IMR-90 (cell line): ENCODE data around the gene LMO4. TPM values are rescaled to one million over a fixed set of nuclear protein-coding genes. Genes with fewer than 3 reads are reported as not detected.

Source experiments
- ATAC-seq: fragments of 200-7000 bp; cut with Tn5 transposase; 2 replicates; pipeline ENCODE4 v1.9.1; 2020; ENCODE audit warnings: low read depth, mild to moderate bottlenecking, moderate library complexity
- BruUV-seq: library from RNA; stranded (reverse); fragments of 400-500 nt; replicated peaks from 2 replicates; lab custom pipeline; 2021; lab: Mats Ljungman, UMichigan
- CTCF ChIA-PET: fragments of 300-600 bp; formaldehyde crosslinking; extraction: SDS; loops from one replicate; lab custom pipeline; 2021; ENCODE audit warnings: antibody characterized with exemption; lab: Yijun Ruan, JAX
- POLR2A ChIA-PET: fragments of 300-600 bp; sonication (Branson Sonifier 250); formaldehyde crosslinking; loops from one replicate; lab custom pipeline; 2022; ENCODE audit warnings: antibody characterized with exemption; ENCODE audit not compliant: unreplicated experiment; lab: Charles Lee
- DNase-seq: peaks from one replicate; pipeline ENCODE4 v3.0.0; 2013
- H2AFZ ChIP-seq: replicated peaks from 2 replicates; pipeline ENCODE3; 2013; ENCODE audit warnings: low read length, mild to moderate bottlenecking; ENCODE audit not compliant: poor library complexity
- H2AK5ac ChIP-seq: 2 replicates; pipeline ENCODE4 v1.6.1; 2013; ENCODE audit warnings: low read depth, low read length, inconsistent platforms
- H2AK9ac ChIP-seq: replicated peaks from 2 replicates; pipeline ENCODE3; 2013; ENCODE audit warnings: mild to moderate bottlenecking, low read depth, low read length, moderate library complexity; ENCODE audit not compliant: poor library complexity
- H2BK120ac ChIP-seq: 2 replicates; pipeline ENCODE4 v1.6.1; 2013; ENCODE audit warnings: low read depth, low read length, inconsistent platforms
- H2BK15ac ChIP-seq: 3 replicates; pipeline ENCODE4 v1.6.1; 2013; ENCODE audit warnings: low read depth, low read length, inconsistent platforms
- H2BK20ac ChIP-seq: 2 replicates; pipeline ENCODE4 v1.6.1; 2013; ENCODE audit warnings: low read depth, mild to moderate bottlenecking, inconsistent platforms, low read length, moderate library complexity
- H2BK5ac ChIP-seq: 2 replicates; pipeline ENCODE4 v1.6.1; 2013; ENCODE audit warnings: mild to moderate bottlenecking, low read depth, low read length, inconsistent platforms; ENCODE audit not compliant: poor library complexity, severe bottlenecking
- H3K14ac ChIP-seq: replicated peaks from 2 replicates; pipeline ENCODE4 v1.6.1; 2013; ENCODE audit warnings: low read depth, low read length, inconsistent platforms
- H3K18ac ChIP-seq: 2 replicates; pipeline ENCODE4 v1.6.1; 2013; ENCODE audit warnings: low read depth, low read length, control low read depth
- H3K23ac ChIP-seq: 2 replicates; pipeline ENCODE4 v1.6.1; 2013; ENCODE audit warnings: low read depth, low read length, inconsistent platforms
- H3K27ac ChIP-seq: 2 replicates; pipeline ENCODE4 v1.5.1; 2013; ENCODE audit warnings: mild to moderate bottlenecking, control low read depth, low read length; ENCODE audit not compliant: insufficient read depth
- H3K27me3 ChIP-seq: 2 replicates; pipeline ENCODE4 v1.6.1; 2013; ENCODE audit warnings: low read length; ENCODE audit not compliant: control insufficient read depth, insufficient read depth
- H3K36me3 ChIP-seq: 2 replicates; pipeline ENCODE4 v1.6.1; 2013; ENCODE audit warnings: low read length, mixed read lengths; ENCODE audit not compliant: control insufficient read depth, insufficient read depth
- H3K4ac ChIP-seq: 2 replicates; pipeline ENCODE4 v1.6.1; 2013; ENCODE audit warnings: low read depth, low read length, inconsistent platforms
- H3K4me1 ChIP-seq: 2 replicates; pipeline ENCODE4 v1.6.1; 2013; ENCODE audit warnings: low read length, mixed read lengths; ENCODE audit not compliant: control insufficient read depth, insufficient read depth
- H3K4me2 ChIP-seq: 2 replicates; pipeline ENCODE4 v1.6.1; 2013; ENCODE audit warnings: low read depth, mild to moderate bottlenecking, control low read depth, low read length, moderate library complexity
- H3K4me3 ChIP-seq: 2 replicates; pipeline ENCODE4 v1.5.1; 2013; ENCODE audit warnings: low read depth, mild to moderate bottlenecking, control low read depth, low read length, moderate library complexity; ENCODE audit not compliant: insufficient read depth
- H3K56ac ChIP-seq: 2 replicates; pipeline ENCODE4 v1.6.1; 2013; ENCODE audit warnings: low read length, inconsistent platforms; ENCODE audit not compliant: insufficient read depth; ENCODE audit errors: extremely low read depth
- H3K79me1 ChIP-seq, 2 experiments: 2 replicates each; pipeline ENCODE4 v1.6.1; 2013; ENCODE audit warnings: low read length in 2 of 2, inconsistent platforms in 1 of 2, low read depth in 1 of 2
- H3K9ac ChIP-seq: 2 replicates; pipeline ENCODE4 v1.6.1; 2013; ENCODE audit warnings: low read depth, low read length, control low read depth
- H3K9me1 ChIP-seq: 2 replicates; pipeline ENCODE4 v1.6.1; 2013; ENCODE audit warnings: low read length, inconsistent platforms; ENCODE audit not compliant: insufficient read depth
- H3K9me3 ChIP-seq: 2 replicates; pipeline ENCODE4 v1.6.1; 2013; ENCODE audit warnings: low read length; ENCODE audit not compliant: control insufficient read depth, insufficient read depth
- H4K20me1 ChIP-seq: 2 replicates; pipeline ENCODE4 v1.6.1; 2013; ENCODE audit warnings: low read length, inconsistent platforms; ENCODE audit not compliant: insufficient read depth
- H4K5ac ChIP-seq: 2 replicates; pipeline ENCODE4 v1.6.1; 2013; ENCODE audit warnings: mild to moderate bottlenecking, low read depth, low read length, control low read depth
- H4K8ac ChIP-seq, 2 experiments: 2 replicates each; pipeline ENCODE4 v1.6.1; 2013; ENCODE audit warnings: low read depth in 2 of 2, low read length in 2 of 2, control low read depth in 1 of 2, inconsistent platforms in 1 of 2
- H4K91ac ChIP-seq: 2 replicates; pipeline ENCODE4 v1.6.1; 2013; ENCODE audit warnings: low read depth, low read length, inconsistent platforms; ENCODE audit not compliant: insufficient read depth
- BHLHE40 ChIP-seq: fragments of 150-350 bp; IDR thresholded peaks from 2 replicates; pipeline ENCODE4 v1.6.1; 2016; ENCODE audit warnings: mild to moderate bottlenecking, low read depth, low read length
- FOS ChIP-seq: fragments of 150-350 bp; IDR thresholded peaks from 2 replicates; pipeline ENCODE4 v1.6.1; 2016; ENCODE audit warnings: low read depth, low read length
- RFX5 ChIP-seq: IDR thresholded peaks from 2 replicates; pipeline ENCODE4 v1.8.0; 2012; ENCODE audit warnings: low read depth, mild to moderate bottlenecking, low read length, moderate library complexity
- SMC3 ChIP-seq: fragments of 150-350 bp; IDR thresholded peaks from 2 replicates; pipeline ENCODE4 v1.6.1; 2016; ENCODE audit warnings: low read depth, mild to moderate bottlenecking, antibody characterized with exemption, low read length, moderate library complexity
- dilution Hi-C: fragments of 300-500 bp; cut with HindIII; formaldehyde crosslinking; loops from one replicate; pipeline ENCODE4 v1.14.3; 2018; ENCODE audit warnings: low sequenced_read_pairs; ENCODE audit not compliant: unreplicated experiment
- in situ Hi-C: fragments of 300-500 bp; cut with MboI; formaldehyde crosslinking; loops from 3 replicates; pipeline ENCODE4 v1.14.3; 2019; ENCODE audit warnings: low sequenced_read_pairs, inconsistent platforms, mixed read lengths
- intact Hi-C: fragments of 100-400 bp; cut with micrococcal nuclease; formaldehyde crosslinking; loops from 2 replicates; pipeline ENCODE4 v1.10.0; 2022
- polyA plus RNA-seq, 3 experiments: library from polyadenylated mRNA; depleted of rRNA; stranded (reverse); fragments of >200 nt; gene quantifications; 2 replicates each; pipeline ENCODE4 v1.2.3, GENCODE V29; 2012; ENCODE audit warnings: low replicate concordance in 1 of 3
- total RNA-seq: library from RNA; depleted of rRNA; stranded (reverse); fragments of >200 nt; gene quantifications from 2 replicates; pipeline ENCODE4 v1.2.3, GENCODE V29; 2012

LMO4 gene
- total and polyA plus RNA-seq, 2 of the 4 experiments (the other 2 are of a cell fraction), result 98.9 to 109 TPM

DNA sequence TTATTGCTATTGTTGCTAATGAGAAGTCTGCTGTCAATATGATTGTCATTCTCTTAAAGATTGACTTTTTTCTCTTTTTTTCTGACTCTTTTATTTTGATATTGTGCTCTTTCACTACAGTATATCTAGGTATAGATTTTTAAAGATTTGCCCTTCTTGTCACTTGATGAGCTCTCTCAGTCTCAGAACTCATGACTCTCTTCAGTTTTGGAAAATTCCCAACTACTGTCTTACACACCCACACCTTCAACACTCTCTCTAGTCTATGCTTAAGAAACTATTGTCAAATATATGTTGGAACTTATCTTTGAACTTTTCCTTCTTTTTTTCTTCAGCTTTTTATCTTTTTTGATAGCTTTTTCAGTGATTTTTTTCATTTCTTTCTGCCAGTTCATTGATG is 50.6 kb downstream of the LMO4 start:
- TF ChIP-seq FOS (no peak), SMC3 (no peak), BHLHE40 (no peak), RFX5 (no peak)
- no peak overlapping the region for H2BK120ac ChIP-seq
- DNase-seq (no peak), ATAC-seq (no peak)
- CTCF ChIA-PET, result interaction anchor here (2.0 kb wide), 1 partner anchor 9 kb away, joined by 4 read pairs; no protein-coding TSS in a partner anchor
- H2AK9ac ChIP-seq, result no peak overlapping the region
- H3K27ac ChIP-seq, result no peak overlapping the region
- H3K4me2 ChIP-seq, result no peak overlapping the region
- no peaks in the 10 kb centered on the region for H3K9me3 ChIP-seq
- no peak overlapping the region for H3K4ac ChIP-seq
- no peaks in the 10 kb centered on the region for H3K79me1 ChIP-seq
- no peak overlapping the region for H4K8ac ChIP-seq
- H3K27me3 ChIP-seq, result no peaks in the 10 kb centered on the region
- no peak overlapping the region for H3K9ac ChIP-seq
- H4K91ac ChIP-seq, result no peak overlapping the region
- H3K4me1 ChIP-seq, result no peaks in the 10 kb centered on the region
- H4K5ac ChIP-seq, result no peak overlapping the region
- H3K18ac ChIP-seq, result no peak overlapping the region
- no peaks in the 10 kb centered on the region for H3K36me3 ChIP-seq
- dilution Hi-C loops, result no loop called here
- H2BK15ac ChIP-seq, result no peak overlapping the region
- H2AFZ ChIP-seq, result no peak overlapping the region
- BruUV-seq, result no TSS peak
- in situ Hi-C loops, result no loop called here
- H3K56ac ChIP-seq, result no peak overlapping the region
- intact Hi-C loops, result no loop called here
- POLR2A ChIA-PET, result no interaction called here
- no peaks in the 10 kb centered on the region for H4K20me1 ChIP-seq
- H2BK5ac ChIP-seq, result no peak overlapping the region
- H2BK20ac ChIP-seq, result no peak overlapping the region
- no peaks in the 10 kb centered on the region for H3K9me1 ChIP-seq
- no peak overlapping the region for H3K4me3 ChIP-seq
- no peak overlapping the region for H3K14ac ChIP-seq
- H2AK5ac ChIP-seq, result no peak overlapping the region
- H3K23ac ChIP-seq, result no peak overlapping the region
